HG03378 (cell line): ENCODE measurements around the gene ACRV1.
"Not testable (repeated sequence)": the region's sequence is repeated elsewhere in the genome, so short reads cannot be mapped to it uniquely, and the experiment has no call there.

Source experiments
- ATAC-seq: cut with Tn5 transposase; IDR thresholded peaks from one replicate; pipeline ENCODE4 v1.9.1; 2021; ENCODE audit warnings: mild to moderate bottlenecking, moderate library complexity; ENCODE audit not compliant: unreplicated experiment

ACRV1 gene, protein sequence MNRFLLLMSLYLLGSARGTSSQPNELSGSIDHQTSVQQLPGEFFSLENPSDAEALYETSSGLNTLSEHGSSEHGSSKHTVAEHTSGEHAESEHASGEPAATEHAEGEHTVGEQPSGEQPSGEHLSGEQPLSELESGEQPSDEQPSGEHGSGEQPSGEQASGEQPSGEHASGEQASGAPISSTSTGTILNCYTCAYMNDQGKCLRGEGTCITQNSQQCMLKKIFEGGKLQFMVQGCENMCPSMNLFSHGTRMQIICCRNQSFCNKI

GRCh38 chr11:125680747-125681146, at the start of gene ACRV1:
Gene ACRV1, minus strand, starts transcription at chr11:125680847. Its CDS starts 67 bp downstream, at chr11:125680780.
- ATAC-seq = no peak

DNA sequence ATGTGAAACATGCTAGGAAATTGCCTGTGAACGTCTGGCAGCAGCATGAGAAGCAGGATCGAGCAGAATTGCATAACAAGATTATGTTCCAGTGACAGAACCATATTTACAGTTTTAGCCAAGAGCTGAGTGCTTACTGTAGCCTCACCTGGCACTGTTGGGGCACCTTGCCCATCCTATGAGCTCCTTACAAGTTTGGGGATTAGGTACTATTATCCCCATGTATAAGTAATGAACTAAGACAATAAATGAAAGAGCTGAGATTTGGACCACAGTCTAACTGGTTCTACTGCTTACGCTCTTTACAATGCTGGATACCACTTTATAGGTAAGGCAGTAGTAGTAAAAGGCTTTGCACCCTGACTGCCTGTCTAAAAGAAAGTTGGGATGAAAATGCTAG, 48.3 kb upstream of the ACRV1 start:
- no peak for ATAC-seq

GRCh38 chr11:125724125-125724524, 43.5 kb upstream of the ACRV1 start:
- ATAC-seq = no peak

GRCh38 chr11:125720781-125721180, 40.1 kb upstream of the ACRV1 start:
- ATAC-seq = no peak

DNA sequence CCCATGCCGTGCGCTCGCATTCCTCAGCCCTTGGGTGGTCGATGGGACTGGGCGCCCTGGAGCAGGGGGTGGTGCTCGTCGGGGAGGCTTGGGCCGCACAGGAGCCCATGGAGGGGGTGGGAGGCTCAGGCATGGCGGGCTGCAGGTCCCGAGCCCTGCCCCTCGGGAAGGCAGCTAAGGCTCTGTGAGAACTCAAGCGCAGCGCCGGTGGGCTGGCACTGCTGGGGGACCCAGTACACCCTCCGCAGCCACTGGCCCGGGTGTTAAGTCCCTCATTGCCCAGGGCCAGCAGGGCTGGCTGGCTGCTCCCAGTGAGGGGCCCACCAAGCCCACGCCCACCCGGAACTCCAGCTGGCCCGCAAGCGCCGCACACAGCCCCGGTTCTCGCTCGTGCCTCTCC, 24.0 kb upstream of the ACRV1 start:
- ATAC-seq = not testable (repeated sequence)

- no peak for ATAC-seq
Measured at GRCh38 chr11:125701858-125702621, 21.4 kb upstream of the ACRV1 start.

GRCh38 chr11:125701018-125701610, 20.5 kb upstream of the ACRV1 start:
- no peak for ATAC-seq

DNA sequence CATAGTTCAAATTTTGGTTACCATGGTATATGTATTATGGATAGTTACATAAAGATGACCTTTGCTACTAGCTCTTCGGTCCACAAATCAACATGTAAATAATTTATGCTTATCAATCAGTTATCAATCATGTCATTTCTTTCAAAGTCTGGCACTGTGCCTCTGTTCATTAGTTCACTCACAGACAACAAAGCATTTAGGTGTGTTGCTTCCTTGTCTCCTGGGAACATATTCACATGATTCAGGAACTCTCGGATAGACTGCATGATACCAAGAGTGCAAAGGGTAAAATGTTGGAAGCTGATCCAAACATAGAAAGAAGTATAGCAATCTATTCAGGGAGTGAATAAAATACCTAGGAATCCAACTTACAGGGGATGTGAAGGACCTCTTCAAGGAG, 14.3 kb upstream of the ACRV1 start:
- no peak for ATAC-seq

GRCh38 chr11:125692887-125693286, 12.2 kb upstream of the ACRV1 start:
- no peak for ATAC-seq

- no peak for ATAC-seq
Measured at GRCh38 chr11:125690006-125690405, 9.4 kb upstream of the ACRV1 start.

- no peak for ATAC-seq
Measured at GRCh38 chr11:125689274-125689859, 8.7 kb upstream of the ACRV1 start.

GRCh38 chr11:125688632-125689031, 8.0 kb upstream of the ACRV1 start:
- ATAC-seq = no peak

DNA sequence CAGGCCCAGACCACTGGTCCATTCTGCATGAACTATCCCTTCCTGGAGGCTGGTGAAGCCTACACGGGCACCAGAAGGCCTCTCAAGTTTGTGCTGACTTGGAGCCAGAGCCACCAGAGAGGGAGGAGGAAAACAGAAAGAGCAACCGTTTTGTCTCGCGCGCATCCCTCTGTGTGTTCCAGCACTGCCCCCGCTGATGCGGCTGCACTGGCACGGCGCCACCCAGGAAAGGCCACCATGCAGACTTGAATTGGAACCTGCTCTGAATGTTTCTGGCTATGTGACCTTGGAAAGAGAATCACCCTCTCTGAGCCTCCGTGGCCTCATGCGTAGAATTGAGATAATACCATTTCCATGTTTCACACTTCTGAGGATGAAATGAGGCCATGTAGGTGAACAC, 7.4 kb upstream of the ACRV1 start:
- no peak for ATAC-seq

DNA sequence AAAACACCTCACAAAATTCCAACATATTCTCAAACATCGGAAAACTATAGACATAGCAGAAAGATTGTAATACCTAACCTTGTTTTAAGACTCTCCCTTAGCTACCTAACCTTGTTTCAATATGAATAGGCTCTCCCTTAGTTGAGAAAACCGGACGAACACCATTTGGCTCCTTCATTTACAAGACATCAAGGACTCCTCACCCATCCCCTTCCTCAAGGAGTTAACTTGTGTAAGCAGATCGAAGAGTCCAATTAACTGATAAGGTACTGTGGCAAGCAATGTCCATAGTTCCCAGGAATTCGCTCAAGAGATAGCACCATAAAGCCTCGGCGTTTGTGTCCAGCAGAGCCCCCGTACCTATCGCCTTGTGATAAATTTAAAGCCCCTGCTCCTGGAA, 4.6 kb upstream of the ACRV1 start:
- ATAC-seq = no peak

DNA sequence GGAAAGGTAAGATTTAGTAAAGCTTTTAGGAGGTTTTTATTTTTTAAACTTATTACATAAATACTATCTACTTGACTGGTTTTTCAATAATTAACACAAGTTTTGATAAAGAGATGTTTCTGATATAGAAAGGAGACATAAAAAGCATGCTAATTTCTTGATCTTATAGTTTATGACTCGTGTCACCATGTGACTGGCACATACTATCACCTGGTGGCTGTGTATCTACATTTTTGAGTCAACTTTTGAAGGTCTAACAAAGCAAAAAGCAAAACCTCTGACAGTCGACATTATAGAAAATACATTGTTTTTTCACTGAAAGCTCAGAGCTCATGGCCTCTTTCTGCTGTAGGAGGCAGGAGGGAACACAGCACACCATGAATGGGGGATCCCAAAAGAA, 810 bp downstream of the ACRV1 start:
- no peak for ATAC-seq

DNA sequence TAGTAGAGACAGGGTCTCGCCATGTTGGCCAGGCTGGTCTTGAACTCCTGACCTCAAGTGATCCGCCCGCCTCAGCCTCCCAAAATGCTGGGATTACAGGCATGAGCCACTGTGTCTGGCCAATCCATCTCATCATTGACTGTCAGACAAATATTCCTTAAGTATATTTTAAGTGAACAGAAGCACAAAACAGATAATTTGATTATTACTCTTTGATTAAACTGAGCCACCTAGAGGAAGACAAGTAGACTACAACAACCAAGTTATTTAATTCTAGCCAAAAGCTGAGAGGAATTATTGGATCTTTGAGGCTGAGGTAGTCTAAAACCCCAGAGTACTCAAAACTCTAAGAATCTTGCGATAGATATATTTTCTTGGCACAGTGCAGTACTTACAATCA, 1.2 kb downstream of the ACRV1 start:
- ATAC-seq = no peak

DNA sequence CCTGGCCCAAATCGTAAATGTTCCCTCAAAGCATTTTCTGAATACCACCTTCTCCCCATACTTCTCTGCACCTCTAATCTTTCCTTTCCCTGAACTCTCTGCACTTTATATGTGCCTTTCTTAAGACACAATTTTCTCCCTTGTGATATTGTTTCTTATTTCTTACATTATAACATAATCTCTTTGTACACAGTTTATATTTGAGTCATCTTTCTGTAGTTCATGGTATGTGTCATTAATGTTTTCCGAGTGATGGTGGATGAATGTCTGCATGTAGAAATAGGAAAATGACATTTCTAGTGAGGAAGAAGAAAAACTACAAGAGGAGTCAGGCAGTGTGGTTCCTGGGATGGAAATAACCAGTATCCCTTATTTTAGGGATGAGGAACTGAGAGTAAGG, 5.5 kb downstream of the ACRV1 start:
- ATAC-seq = no peak

DNA sequence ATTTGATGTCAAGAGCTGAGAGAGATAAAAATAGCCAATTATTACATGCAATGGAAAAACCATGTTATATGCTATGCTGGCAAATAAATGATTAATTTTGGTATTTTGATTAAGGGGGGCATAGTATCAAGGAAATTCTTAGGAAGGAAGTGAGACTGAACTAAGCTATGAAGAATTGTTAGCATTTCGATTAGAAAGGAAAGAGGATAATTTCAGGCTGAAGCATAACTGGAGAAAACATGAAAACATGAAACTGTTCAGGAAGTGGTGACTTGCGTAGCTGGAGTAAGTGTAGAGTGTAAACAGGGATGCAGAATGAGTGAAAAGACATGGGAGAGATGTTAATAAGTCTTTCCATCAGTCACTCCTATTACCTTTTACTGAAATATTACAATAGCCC, 6.4 kb downstream of the ACRV1 start:
- no peak for ATAC-seq

- no peak for ATAC-seq
Measured at GRCh38 chr11:125671561-125671960, 9.1 kb downstream of the ACRV1 start.

DNA sequence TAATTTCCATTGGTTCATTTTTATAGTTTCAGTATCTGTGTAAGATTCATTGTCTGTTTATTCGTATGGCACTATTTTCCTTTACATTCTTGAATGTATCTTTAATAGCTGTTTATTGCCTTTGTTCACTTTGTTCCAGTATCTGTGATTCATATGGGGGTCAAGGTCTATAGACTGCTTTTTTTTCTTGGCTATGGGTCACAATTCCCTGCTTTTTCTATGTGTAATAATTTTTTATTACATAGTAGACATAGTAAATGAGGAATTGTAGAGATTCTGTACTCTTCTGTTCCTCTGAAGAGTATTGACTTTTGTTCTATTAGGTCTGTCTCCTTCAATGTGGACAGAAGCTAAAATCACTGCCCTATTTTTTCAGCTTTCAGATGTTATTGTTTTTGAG, 10.5 kb downstream of the ACRV1 start:
- ATAC-seq = no peak

- ATAC-seq = no peak
Measured at GRCh38 chr11:125667151-125667550, 13.5 kb downstream of the ACRV1 start.

DNA sequence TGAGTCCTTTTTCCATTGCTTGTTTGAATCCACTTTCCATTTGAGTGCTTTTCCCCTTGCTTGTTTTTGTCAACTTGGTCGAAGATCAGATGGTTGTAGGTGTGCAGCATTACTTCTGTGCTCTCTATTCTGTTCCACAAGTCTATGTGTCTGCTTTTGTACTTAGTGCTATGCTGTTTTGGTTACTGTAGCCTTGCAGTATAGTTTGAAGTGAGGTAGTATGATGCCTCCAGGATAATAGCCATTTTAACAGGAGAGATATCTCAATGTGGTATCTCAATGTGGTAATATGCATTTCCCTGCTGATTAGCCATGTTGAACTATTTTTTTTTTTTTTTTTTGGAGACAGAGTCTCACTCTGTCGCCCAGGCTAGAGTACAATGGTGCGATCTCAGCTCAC, 16.7 kb downstream of the ACRV1 start:
- no peak for ATAC-seq
